GM12892 (cell line): ENCODE measurements around the gene ARL3.

Source experiments
- POLR2A ChIP-seq: IDR thresholded peaks from 2 replicates; pipeline ENCODE4 v1.6.1; 2011; ENCODE audit warnings: low read depth, low read length, control low read depth
- POLR2AphosphoS5 ChIP-seq: IDR thresholded peaks from 2 replicates; pipeline ENCODE4 v1.6.1; 2011; ENCODE audit warnings: low read depth, low read length, control low read depth
- TAF1 ChIP-seq: IDR thresholded peaks from 2 replicates; pipeline ENCODE4 v1.6.1; 2011; ENCODE audit warnings: low read depth, mild to moderate bottlenecking, control low read depth, low read length, borderline replicate concordance

- no peak for TF ChIP-seq TAF1
- no peak for TF ChIP-seq POLR2AphosphoS5
- TF ChIP-seq POLR2A = no peak
Observed at GRCh38 chr10:102653060-102653459, 61.1 kb downstream of the ARL3 start.
